BLaER1 (cell line): ENCODE measurements around the gene CALHM1.
A peak's percentile ranks its signal among the peaks of the same experiment; 100 is the strongest.

Source experiments
- H3K27ac ChIP-seq: shearing (Covaris generic); formaldehyde crosslinking; 2 replicates; pipeline ENCODE4 v1.8.1; 2022
- H3K27me3 ChIP-seq: shearing (Covaris generic); formaldehyde crosslinking; 2 replicates; pipeline ENCODE4 v1.8.1; 2022
- H3K36me3 ChIP-seq: shearing (Covaris generic); formaldehyde crosslinking; 2 replicates; pipeline ENCODE4 v1.8.1; 2022
- H3K4me1 ChIP-seq: shearing (Covaris generic); formaldehyde crosslinking; 2 replicates; pipeline ENCODE4 v1.8.1; 2022
- H3K4me2 ChIP-seq: shearing (Covaris generic); formaldehyde crosslinking; 2 replicates; pipeline ENCODE4 v1.8.1; 2022
- H3K4me3 ChIP-seq: shearing (Covaris generic); formaldehyde crosslinking; 2 replicates; pipeline ENCODE4 v1.8.1; 2022
- H3K9ac ChIP-seq: shearing (Covaris generic); formaldehyde crosslinking; 2 replicates; pipeline ENCODE4 v1.8.1; 2022
- H3K9me3 ChIP-seq: shearing (Covaris generic); formaldehyde crosslinking; 2 replicates; pipeline ENCODE4 v1.8.1; 2022
- H4K20me1 ChIP-seq: shearing (Covaris generic); formaldehyde crosslinking; 2 replicates; pipeline ENCODE4 v1.8.1; 2022
- Cebpa-rat ChIP-seq: shearing (Covaris generic); IDR thresholded peaks from 2 replicates; pipeline ENCODE4 v1.8.1; 2022

CALHM1 gene

DNA sequence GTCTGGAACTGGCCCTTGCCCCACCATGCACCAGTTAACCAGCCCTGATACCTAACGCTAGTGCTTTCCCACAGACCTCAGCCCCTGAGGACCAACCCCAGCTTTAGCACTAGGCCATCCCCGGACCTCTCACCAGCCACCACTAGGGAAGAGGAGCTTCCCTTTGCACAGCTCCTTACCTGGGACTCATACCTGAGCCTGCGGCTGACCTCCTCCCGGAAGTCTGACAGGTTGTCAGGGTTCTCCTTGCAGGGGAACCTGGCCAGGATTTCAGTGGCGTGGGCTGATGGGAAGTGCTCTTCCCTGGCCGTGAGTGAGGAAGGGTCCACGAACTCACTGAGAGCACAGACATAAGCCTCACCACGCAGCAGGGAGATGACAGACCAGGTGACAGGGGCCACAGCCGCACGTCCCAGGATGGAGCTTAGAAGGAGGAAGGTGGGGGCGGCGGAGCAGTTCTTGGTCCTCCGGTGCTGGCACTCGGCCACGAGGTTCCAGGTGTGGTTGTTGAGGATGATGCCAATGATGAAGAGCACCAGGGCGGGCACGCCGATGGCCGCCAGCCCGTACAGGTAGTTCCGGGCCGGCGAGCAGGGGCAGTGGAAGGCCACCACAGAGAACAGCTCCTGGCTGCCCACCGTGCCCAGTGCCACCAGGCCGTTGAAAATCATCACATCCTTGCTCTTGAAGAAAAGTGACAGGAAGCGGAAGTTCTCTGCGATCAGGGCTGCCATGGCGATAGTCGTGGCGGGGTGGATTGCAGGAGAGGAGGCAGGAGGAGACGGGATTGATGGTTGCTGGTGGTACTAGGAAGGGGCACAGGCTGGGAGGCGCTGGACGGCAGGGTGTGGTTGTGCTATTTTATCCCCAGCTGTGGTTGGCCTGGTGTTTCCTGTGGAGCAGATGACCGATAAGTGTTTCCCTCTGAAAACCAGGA, 9.2 kb downstream of the CALHM1 start:
- Histone ChIP-seq H3K4me1 (peaks cover 68% of the 10 kb centered on the region), H3K9ac (0 out of 2 replicates have a peak overlapping the region, but pooled peaks have one; percentile 84), H3K36me3 (peaks cover 55% of the 10 kb centered on the region), H4K20me1 (peaks cover 53% of the 10 kb centered on the region), H3K27ac (peak overlapping the region; percentile 84), H3K4me2 (peak overlapping the region; percentile 100), H3K27me3 (no peaks in the 10 kb centered on the region), H3K9me3 (no peaks in the 10 kb centered on the region), H3K4me3 (0 out of 2 replicates have a peak overlapping the region, but pooled peaks have one; percentile 16)
- no peak for TF ChIP-seq Cebpa-rat

GRCh38 chr10:103448746-103449145, 10.0 kb downstream of the CALHM1 start:
- Histone ChIP-seq H3K27ac (0 out of 2 replicates have a peak overlapping the region, but pooled peaks have one; percentile 2), H3K9me3 (no peaks in the 10 kb centered on the region), H3K27me3 (no peaks in the 10 kb centered on the region), H3K4me1 (peaks cover 63% of the 10 kb centered on the region), H3K9ac (no peak overlapping the region), H3K36me3 (peaks cover 62% of the 10 kb centered on the region), H4K20me1 (peaks cover 60% of the 10 kb centered on the region), H3K4me3 (no peak overlapping the region), H3K4me2 (peak overlapping the region; percentile 100)
- no peak for TF ChIP-seq Cebpa-rat

DNA sequence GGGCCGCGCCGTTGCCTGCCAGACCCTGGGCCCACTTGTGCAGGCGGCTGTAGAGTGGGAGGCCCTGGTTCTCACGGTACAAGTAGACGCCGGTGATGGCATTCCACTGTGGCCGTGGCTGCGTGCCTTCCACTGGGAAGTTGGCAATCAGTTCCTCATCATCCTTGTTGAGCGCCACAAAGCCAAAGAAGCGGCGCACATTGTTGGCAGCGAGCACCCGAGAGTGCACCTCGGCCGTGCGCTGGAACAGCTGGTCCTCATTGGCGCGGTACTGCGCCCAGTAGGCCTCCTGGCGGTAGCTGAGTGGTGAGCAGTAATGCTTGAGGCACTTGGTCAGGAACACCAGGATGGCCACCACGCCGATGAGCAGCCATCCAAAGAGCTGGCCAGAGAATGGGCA, 11.5 kb downstream of the CALHM1 start:
- H4K20me1 ChIP-seq: peaks cover 64% of the 10 kb centered on the region
- no peak for TF ChIP-seq Cebpa-rat
- H3K4me1 ChIP-seq: peaks cover 51% of the 10 kb centered on the region
- H3K4me3 ChIP-seq: no peak overlapping the region
- H3K27me3 ChIP-seq: no peaks in the 10 kb centered on the region
- H3K9ac ChIP-seq: no peak overlapping the region
- H3K27ac ChIP-seq: 0 out of 2 replicates have a peak overlapping the region, but pooled peaks have one; percentile 22
- peak overlapping the region; percentile 42 for H3K4me2 ChIP-seq
- peaks cover 78% of the 10 kb centered on the region for H3K36me3 ChIP-seq
- H3K9me3 ChIP-seq: no peaks in the 10 kb centered on the region

GRCh38 chr10:103445767-103446567, 12.7 kb downstream of the CALHM1 start:
- H4K20me1 ChIP-seq: peaks cover 64% of the 10 kb centered on the region
- H3K27me3 ChIP-seq: no peaks in the 10 kb centered on the region
- no peak overlapping the region for H3K9ac ChIP-seq

GRCh38 chr10:103445366-103445765, 13.3 kb downstream of the CALHM1 start:
- H3K4me2 ChIP-seq: no peak overlapping the region
- H3K4me3 ChIP-seq: no peak overlapping the region
- H3K27me3 ChIP-seq: no peaks in the 10 kb centered on the region
- no peak overlapping the region for H3K9ac ChIP-seq
- peaks cover 96% of the 10 kb centered on the region for H3K36me3 ChIP-seq
- no peak overlapping the region for H3K27ac ChIP-seq
- H4K20me1 ChIP-seq: peaks cover 62% of the 10 kb centered on the region
- H3K4me1 ChIP-seq: peaks cover 35% of the 10 kb centered on the region
- H3K9me3 ChIP-seq: no peaks in the 10 kb centered on the region
- TF ChIP-seq Cebpa-rat: no peak

More at GRCh38 chr10:103445767-103446567, 12.7 kb downstream of the CALHM1 start:
- H3K4me3 ChIP-seq: no peak overlapping the region
- H3K9me3 ChIP-seq: no peaks in the 10 kb centered on the region
- peaks cover 90% of the 10 kb centered on the region for H3K36me3 ChIP-seq
- TF ChIP-seq Cebpa-rat: no peak
- peaks cover 41% of the 10 kb centered on the region for H3K4me1 ChIP-seq
- no peak overlapping the region for H3K27ac ChIP-seq
- H3K4me2 ChIP-seq: no peak overlapping the region

- Histone ChIP-seq H3K4me2 (no peak overlapping the region), H4K20me1 (peaks cover 54% of the 10 kb centered on the region), H3K27ac (no peak overlapping the region), H3K36me3 (peaks cover 100% of the 10 kb centered on the region), H3K4me3 (no peak overlapping the region), H3K9me3 (no peaks in the 10 kb centered on the region), H3K27me3 (no peaks in the 10 kb centered on the region), H3K4me1 (peaks cover 26% of the 10 kb centered on the region), H3K9ac (no peak overlapping the region)
- no peak for TF ChIP-seq Cebpa-rat
Measured at GRCh38 chr10:103444478-103444877, 14.2 kb downstream of the CALHM1 start.

DNA sequence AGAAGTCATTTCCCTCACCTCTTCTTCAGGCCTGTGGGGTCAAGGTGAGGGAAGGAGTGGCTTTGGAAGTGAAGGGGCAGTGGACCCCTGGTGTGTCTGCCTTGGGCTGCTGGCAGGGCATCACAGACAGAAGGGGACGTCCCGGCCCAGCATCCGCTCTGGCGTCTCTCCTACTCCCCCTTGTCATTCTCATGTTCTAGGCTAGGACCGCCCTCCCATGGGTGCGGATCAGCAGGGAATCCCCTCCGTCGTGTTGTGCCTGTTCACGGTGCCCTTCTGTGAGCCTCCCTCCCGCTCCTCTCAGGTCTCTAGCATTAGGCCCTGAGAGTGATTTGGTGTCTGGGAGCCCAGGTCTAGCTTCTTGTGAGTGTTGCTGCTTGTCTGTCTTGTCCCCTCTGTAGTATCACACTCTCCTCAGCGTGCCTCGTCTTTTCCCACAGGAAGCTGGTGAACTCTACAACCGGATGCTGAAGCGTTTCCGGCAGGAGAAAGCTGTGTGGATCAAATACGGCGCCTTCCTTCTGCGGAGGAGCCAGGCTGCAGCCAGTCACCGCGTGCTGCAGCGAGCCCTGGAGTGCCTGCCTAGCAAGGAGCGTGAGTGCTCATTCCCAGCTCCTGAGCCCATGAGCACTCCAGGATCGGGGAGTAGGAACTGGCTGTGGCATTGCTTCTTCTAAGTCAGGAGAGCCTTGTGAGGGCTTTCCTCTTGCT, 15.1 kb downstream of the CALHM1 start:
- H3K4me3 ChIP-seq: no peak overlapping the region
- peaks cover 46% of the 10 kb centered on the region; the same call in 1 of the 2 replicates for H4K20me1 ChIP-seq
- H3K4me2 ChIP-seq: no peak overlapping the region
- H3K27ac ChIP-seq: no peak overlapping the region
- peaks cover 100% of the 10 kb centered on the region for H3K36me3 ChIP-seq
- no peak for TF ChIP-seq Cebpa-rat
- H3K4me1 ChIP-seq: peaks cover 18% of the 10 kb centered on the region
- H3K9me3 ChIP-seq: no peaks in the 10 kb centered on the region
- H3K9ac ChIP-seq: no peak overlapping the region
- H3K27me3 ChIP-seq: no peaks in the 10 kb centered on the region

- Histone ChIP-seq H3K36me3 (peaks cover 100% of the 10 kb centered on the region), H3K9me3 (no peaks in the 10 kb centered on the region), H3K4me3 (no peak overlapping the region), H3K4me2 (no peak overlapping the region), H3K9ac (no peak overlapping the region), H3K27ac (no peak overlapping the region), H3K4me1 (peaks cover 2% of the 10 kb centered on the region; the same call in 1 of the 2 replicates), H4K20me1 (peaks cover 44% of the 10 kb centered on the region; the same call in 1 of the 2 replicates), H3K27me3 (no peaks in the 10 kb centered on the region)
- TF ChIP-seq Cebpa-rat: no peak
Measured at GRCh38 chr10:103442031-103442461, 16.7 kb downstream of the CALHM1 start.

GRCh38 chr10:103441611-103442010, 17.1 kb downstream of the CALHM1 start:
- H3K27me3 ChIP-seq: no peaks in the 10 kb centered on the region
- H3K36me3 ChIP-seq: peaks cover 100% of the 10 kb centered on the region
- peaks cover 2% of the 10 kb centered on the region for H3K4me1 ChIP-seq
- H3K9me3 ChIP-seq: no peaks in the 10 kb centered on the region
- TF ChIP-seq Cebpa-rat: no peak
- peaks cover 40% of the 10 kb centered on the region; the same call in 1 of the 2 replicates for H4K20me1 ChIP-seq
- no peak overlapping the region for H3K4me3 ChIP-seq
- no peak overlapping the region for H3K9ac ChIP-seq
- no peak overlapping the region for H3K27ac ChIP-seq
- H3K4me2 ChIP-seq: no peak overlapping the region
